WTC11 (cell line): ENCODE data around the gene KCNMA1.

Experiments used
- ARID4B ChIP-seq: sonication (generic); formaldehyde crosslinking; IDR thresholded peaks from 2 replicates; pipeline ENCODE4 v1.8.0; 2023; ENCODE audit warnings: missing genetic modification reagents, mild to moderate bottlenecking, borderline replicate concordance
- CDX4 ChIP-seq: fragments of 250-450 bp; sonication (Bioruptor Pico); IDR thresholded peaks from 2 replicates; pipeline ENCODE4 v1.9.0; 2021; ENCODE audit warnings: moderate library complexity, mild to moderate bottlenecking, inconsistent platforms, borderline replicate concordance
- CTCF ChIP-seq: fragments of 200-600 bp; IDR thresholded peaks from 2 replicates; pipeline ENCODE4 v1.8.0; 2022; ENCODE audit warnings: antibody characterized with exemption
- E2F5 ChIP-seq: sonication (generic); formaldehyde crosslinking; IDR thresholded peaks from 2 replicates; pipeline ENCODE4 v1.8.1; 2022; ENCODE audit warnings: mild to moderate bottlenecking, moderate library complexity, missing genetic modification reagents
- FOXJ3 ChIP-seq: sonication (generic); formaldehyde crosslinking; IDR thresholded peaks from 2 replicates; pipeline ENCODE4 v1.9.0; 2021; ENCODE audit warnings: missing genetic modification reagents, mild to moderate bottlenecking, borderline replicate concordance
- KAT7 ChIP-seq: sonication (generic); formaldehyde crosslinking; IDR thresholded peaks from 2 replicates; pipeline ENCODE4 v1.8.1; 2023; ENCODE audit warnings: missing genetic modification reagents, mild to moderate bottlenecking, borderline replicate concordance
- MAX ChIP-seq: sonication (generic); formaldehyde crosslinking; IDR thresholded peaks from 2 replicates; pipeline ENCODE4 v1.8.0; 2022; ENCODE audit warnings: mild to moderate bottlenecking, missing genetic modification reagents
- MYBL2 ChIP-seq: sonication (generic); formaldehyde crosslinking; IDR thresholded peaks from 2 replicates; pipeline ENCODE4 v1.8.1; 2023; ENCODE audit warnings: mild to moderate bottlenecking, moderate library complexity, missing genetic modification reagents
- RORB ChIP-seq: fragments of 250-450 bp; sonication (Bioruptor Pico); IDR thresholded peaks from 2 replicates; pipeline ENCODE4 v1.9.0; 2021; ENCODE audit warnings: mild to moderate bottlenecking
- ZNF232 ChIP-seq: sonication (generic); formaldehyde crosslinking; IDR thresholded peaks from 2 replicates; pipeline ENCODE4 v1.8.0; 2022; ENCODE audit warnings: mild to moderate bottlenecking, missing genetic modification reagents

GRCh38 chr10:77309092-77309491, 328.5 kb downstream of the KCNMA1 start:
- TF ChIP-seq CTCF (no peak), E2F5 (CRISPR knock-in tag) (no peak), KAT7 (no peak), ARID4B (CRISPR knock-in tag) (no peak), MAX (CRISPR knock-in tag) (no peak), RORB (CRISPR knock-in tag) (no peak), MYBL2 (CRISPR knock-in tag) (no peak), ZNF232 (CRISPR knock-in tag) (no peak), CDX4 (CRISPR knock-in tag) (no peak), FOXJ3 (CRISPR knock-in tag) (no peak)
